Glomerular visceral epithelial cell (primary cell): ENCODE measurements around the gene ZNF256.

ENCODE experiments used
- DNase-seq: peaks from one replicate; pipeline ENCODE4 v3.0.0-alpha.2; 2016; ENCODE audit errors: extremely low spot score

ZNF256 gene

DNA sequence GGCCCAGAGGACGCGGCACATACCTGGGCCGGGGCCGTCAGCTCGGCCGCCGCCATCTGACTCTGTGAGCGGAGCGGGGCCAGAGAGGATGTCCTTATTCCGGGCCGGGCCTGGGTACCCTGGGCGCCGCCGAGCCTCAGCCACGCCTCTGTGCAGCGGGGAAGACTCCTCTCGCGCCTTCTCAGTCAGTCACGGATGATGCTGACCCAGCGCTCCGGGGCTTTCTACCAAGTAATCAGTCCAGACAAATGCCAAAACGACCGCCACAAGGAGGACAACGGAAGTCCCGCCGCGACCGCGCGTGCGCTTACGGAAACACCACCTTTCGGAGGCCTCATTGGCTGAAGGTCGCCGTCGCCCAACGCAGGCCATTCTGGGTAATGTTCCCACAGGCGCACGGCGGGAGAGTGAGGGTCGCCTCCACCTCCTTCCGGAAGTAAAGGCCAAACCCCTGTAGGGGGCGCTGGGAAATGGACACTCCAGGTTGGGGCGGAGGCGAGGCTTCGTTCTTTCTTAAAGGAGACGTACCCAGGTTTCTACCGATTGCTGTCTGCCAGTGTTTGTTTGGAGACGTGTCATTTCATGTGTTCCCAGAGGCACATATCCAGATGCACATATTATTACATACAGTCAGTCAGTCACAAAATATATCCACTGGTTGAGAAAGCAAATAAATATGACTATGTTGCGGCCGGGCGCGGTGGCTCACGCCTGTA is at the start of gene ZNF256:
Gene ZNF256 (minus strand): TSS at position 288 of the 716 bp plus-strand sequence. CDS start 232 bp downstream, at position 56.
- DNase-seq = peak; percentile 91

DNA sequence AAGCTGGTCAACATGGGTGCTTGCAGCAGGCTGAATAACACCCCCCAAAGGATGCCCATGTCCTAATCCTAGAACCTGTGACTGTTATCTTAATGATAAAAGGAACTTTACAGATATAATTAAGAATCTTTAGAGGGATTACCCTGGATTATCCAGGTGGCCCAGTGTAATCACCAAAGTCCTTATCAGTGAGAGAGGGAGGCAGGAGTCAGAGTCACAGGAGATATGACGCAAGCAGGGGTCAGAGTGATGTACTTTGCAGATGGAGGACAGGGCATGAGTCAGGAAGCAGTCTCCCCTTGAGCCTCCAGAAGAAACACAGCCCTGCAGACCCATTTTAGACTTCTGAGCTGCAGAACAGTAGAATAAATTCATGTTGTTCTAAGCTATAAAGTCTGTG is 45.3 kb upstream of the ZNF256 start:
- DNase-seq = no peak

DNA sequence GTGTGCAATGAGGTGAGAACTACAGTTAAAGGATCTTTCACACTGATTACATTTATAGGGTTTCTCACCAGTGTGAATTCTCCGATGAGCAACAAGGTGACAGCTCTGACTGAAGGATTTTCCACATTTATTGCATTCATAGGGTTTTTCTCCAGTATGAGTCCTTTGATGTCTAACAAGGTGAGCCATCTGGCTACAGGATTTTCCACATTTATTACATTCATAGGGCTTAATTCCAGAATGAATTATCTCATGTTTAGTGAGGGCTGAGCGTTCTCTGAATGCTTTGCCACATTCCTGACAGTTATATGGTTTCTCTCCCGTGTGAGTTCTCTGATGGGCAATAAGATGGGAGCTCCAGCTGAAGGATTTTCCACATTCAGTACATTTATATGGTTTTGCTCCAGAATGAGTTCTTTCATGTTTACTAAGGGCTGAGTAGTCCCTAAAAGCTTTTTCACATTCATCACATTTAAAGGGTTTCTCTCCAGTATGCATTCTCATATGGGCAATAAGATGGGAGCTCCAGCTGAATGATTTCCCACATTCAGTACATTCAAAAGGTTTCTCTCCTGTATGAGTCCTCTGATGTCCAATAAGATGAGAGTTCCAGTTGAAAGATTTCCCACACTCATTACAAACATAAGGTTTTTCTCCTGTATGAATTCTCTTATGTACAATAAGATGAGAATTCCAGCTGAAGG is 31.2 kb upstream of the ZNF256 start:
- no peak for DNase-seq

DNA sequence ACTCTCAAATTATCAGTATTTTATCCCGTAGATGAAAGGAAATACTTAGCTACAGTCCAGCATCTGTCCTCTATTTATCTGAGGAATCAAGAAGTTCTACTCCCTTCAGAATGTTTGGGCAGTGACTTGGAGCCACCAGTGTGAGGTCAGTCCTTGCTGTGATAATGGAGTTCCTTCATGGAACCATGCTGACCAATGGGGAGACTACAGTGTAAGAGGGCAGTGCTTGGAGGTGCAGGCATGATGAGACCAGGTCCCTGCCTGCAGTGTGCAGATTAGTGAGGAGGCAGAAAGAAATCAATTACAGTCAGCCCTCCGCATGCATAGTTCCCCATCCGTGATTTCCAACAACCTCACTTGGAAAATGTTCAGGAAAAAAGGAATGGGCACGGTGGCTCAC is 26.9 kb upstream of the ZNF256 start, which contains the start of gene C19orf18:
Gene C19orf18 (minus strand): TSS at position 101 of the 400 bp plus-strand sequence. CDS start 102 bp downstream, outside the sequence.
- no peak for DNase-seq

DNA sequence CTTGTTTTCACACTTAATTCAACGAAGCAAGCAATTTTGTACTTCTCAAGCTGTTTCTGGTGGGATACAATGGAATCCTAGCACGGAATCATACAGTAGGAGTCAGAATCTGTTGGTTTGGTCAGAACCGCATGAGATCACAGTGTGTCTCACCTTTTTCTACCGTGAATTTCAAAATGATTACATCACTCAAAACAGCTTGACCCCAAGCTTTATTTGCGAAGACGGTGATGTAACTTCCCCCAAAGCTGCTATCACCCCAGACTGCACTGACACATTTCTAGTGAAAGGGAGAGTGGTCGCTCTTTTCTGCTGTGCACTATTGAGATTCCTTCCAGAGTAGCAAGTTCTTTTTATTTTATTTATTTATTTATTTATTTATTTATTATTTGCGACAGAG is 17.3 kb upstream of the ZNF256 start:
- no peak for DNase-seq

DNA sequence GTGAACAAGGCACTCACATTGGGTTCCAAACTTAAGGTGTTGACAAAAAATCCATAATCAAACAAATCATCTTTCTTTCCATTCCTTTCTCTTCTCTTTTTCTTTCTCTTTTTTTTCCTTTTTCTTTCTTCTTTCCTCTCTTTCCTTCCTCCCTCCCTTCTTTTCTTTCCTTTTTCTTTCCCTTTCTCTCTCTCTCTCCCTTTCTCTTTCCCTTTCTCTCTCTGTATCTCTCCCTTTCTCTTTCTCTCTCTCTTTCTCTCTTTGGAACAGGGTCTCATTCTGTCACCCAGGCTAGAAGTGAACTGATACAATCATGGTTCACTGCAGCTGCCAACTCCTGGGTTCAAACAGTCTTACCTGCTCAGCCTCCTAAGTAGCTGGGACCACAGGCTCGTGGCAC is 14.3 kb upstream of the ZNF256 start:
- DNase-seq = no peak

DNA sequence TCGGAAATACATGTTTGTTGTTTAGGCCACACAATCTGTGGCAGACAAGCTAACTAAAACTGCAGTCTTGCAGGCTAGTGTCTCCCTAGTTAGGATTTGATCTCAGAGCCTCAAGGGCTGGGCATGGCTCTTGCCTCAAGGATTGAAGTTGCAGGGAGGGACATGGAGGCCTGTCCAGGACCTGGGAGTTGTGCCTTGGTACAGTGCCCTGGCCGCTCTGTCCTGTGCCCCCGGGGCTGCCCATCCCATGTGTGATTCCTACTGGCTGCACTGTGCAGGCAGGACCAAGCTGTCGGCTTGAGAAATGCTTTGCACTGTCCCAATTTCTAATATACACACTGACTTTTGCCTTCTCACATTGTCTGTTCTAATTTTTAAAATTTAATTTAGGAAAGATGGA is 7.5 kb upstream of the ZNF256 start:
- no peak for DNase-seq

DNA sequence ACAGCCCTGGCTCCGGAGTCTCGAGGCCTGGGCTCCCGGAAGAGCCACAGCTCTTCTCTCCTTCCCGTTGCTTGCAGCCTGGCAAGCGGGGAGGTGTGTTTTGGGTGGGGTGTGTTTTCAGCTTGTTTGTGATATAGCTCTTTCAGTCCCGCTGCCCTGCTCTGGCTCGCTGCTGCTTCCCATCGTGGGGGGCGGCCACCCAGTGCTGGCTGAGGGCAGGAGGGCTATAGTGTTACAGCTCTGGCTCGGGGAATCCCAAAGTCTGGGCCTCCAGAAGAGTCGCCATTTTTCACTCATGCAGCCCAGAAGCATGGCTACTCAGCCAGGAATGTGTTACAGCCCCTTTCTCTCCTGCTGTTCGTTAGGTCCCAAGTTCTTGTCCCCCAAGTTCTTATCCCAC is 2.2 kb upstream of the ZNF256 start:
- no peak for DNase-seq

DNA sequence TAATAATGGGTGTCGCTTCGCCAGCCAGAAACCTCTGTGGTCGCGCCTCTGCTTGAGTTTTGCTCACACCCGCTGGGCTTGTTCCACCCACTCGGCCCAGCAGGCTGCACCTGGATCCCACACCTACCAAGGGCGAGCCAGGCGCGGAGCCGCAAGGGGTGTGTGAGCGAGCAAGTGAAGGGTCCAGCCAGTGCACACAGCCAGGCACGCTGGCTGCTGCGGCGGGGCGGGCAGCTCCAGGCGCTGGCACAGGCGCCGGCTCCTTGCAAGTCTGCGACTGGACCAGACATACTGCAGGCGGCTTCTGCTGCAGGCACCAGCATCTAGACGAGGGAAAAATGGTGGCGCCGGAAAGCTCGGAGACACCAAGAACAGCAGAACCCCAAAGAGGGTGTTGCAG is 1.8 kb upstream of the ZNF256 start:
- DNase-seq = no peak

DNA sequence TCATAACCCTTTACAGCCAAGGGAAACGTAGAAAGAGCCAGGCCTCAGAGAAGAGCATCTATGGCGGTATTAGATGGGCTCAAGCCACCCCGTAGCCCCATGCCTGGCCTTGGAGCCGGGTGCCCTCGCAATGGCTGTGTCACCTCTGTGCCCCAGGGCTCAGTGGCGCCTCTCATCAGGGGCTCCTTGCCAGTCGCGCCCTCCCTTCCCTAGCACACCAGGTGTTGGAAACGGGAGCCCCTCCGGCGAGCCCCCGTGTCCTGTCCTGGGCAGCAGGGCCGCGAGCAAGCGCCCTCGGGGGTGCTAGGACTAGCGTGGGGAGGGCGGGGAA is 453 bp downstream of the ZNF256 start:
- no peak for DNase-seq

DNA sequence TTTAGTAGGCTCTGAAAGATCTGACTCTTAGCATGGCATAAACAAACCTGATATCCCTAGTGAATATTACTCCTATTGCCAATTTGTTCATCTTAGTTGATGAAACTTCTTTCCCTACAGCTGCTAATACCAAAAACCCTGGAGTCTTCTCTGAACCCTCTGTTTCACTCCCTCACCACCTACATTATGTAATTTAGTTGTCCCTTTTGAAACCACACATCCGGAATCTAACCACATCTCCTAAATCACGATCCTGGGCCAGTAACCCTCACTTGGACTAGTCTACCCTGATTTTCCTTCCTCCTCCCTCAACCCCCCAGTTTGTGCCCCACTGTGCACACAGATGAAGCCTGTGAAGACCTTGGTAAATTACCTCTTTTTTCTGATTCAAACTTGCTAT is 1.2 kb downstream of the ZNF256 start:
- no peak for DNase-seq

DNA sequence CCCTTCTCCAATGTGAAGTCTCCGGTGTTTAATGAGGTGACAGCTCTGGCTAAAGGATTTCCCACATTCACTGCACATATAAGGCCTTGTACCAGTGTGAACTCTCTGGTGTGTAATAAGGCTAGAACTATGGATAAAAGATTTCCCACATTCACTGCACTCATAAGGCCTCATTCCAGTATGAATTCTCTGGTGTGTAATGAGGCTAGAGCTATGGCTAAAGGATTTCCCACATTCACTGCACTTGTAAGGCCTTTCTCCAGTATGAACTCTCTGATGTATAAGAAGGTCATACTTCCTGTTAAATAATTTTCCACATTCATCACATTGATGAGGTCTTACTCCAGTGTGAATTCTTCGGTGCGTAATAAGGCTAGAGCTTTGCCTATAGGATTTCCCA is 5.9 kb downstream of the ZNF256 start:
- no peak for DNase-seq

DNA sequence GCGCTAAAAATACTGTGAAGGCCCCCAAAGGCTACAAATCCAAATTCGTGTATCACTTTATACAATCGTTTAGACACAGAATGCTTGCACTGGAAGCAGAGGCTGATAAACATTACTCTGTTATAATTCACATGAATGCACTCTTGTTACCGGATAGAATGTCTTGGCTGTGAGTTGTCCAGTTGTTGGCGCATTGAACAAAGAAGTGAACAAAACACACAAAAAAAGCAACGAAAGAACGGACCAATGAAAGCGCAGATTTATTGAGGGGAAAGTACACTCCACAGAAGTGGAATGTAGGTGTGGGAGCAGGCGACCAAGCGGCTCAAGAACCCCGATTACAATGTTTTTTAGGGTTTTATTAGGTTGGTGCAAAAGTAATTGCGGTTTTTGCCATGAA is 11.8 kb downstream of the ZNF256 start:
- no peak for DNase-seq

DNA sequence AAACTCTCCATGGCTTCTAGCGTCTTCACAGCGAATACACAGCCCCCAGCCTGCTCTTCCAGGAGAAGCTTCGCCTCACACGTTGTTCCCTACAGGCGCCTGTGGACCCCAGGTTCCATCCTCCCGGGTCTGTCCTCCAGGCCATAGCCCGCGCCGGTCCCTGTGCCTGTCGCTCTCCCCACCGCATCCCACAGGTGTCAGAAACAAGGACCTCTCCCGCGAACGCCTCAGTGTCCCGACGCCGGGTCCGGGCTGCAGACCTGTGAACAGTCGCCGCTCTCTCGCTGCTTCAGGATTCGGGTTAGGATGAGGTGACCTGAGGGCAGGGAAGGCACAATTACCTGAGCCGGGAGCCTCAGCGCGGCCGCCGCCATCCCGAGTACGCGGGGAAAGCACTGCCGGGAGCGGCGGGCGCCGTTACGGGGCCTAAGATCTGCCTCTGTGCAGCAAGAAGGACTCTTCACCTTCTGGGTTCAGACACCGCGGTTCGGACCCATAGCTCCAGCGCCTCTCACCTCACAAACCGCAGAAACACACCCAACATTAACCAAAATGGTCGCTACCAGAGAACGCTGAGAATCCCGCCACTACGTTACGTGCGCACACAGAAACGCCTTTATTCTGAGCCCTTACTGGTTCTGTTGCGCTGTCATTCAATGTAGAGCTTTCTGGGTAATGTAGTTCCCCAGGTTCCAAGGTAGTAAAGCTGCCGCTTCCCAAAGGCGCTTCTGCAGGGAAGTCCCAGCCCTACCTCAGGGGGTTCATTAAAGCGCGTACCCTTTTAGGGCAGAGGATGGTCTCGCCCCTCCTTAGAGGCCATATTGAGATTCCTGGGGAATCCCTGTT is 12.5 kb downstream of the ZNF256 start, which contains the start of gene ZNF418:
Gene ZNF418 (minus strand): TSS at position 583 of the 846 bp plus-strand sequence. CDS start 1,580 bp downstream, outside the sequence.
- DNase-seq = peak; percentile 52

DNA sequence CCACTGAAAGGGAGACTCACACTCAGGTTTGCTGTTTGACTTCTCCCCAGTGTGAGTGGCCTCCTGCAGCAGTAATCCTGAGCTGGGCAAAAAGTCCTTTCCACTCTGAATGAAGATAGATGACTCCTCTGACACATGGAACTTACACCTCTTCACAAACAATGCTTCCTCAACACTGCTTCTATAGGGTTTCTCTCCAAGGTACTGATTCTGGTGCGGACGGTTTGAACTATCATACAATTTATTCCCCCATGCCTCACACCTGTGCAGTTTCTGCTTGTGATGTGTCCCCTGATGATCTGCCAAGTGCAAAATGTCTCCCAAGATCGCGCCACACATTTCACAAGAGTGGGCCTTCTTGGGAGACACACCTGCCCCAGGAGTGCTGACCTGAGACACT is 19.9 kb downstream of the ZNF256 start:
- no peak for DNase-seq

DNA sequence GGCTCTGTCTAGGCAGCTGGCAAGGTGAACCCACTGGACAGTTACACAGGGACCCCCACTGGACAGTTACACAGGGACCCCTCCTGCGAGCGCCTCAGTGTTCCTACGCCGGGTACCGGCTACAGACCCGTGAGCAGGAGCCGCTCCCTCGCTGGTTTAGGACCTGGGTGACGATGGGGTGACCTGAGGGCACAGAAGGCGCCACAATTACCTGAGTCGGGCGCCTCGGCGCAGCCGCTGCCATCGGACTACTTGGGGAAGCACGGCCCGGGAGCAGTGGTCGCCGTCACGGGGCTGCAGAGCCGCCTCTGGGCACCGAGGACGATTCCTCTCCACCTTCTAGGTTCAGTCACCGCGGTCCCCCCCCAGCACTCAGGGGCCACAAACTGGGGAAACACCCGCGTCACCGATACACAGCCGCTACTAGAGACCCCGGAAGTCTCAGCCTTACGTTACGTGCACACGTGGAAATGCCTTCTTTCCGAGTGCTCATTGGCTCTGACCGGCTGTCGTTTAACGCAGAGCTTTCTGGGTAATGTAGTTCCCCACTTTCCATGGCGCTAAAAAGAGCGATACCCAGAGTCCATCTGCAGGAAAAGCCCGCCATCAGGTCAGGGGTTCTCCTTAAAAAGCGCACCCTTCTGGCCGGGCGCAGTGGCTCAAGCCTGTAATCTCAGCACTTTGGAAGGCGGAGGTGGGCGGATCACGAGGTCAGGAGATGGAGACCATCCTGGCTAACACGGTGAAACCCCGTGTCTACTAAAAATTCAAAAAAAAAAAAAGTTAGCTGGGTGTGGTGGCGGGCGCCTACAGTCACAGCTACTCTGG is 31.1 kb downstream of the ZNF256 start, which contains the start of gene ZNF417:
Gene ZNF417 (minus strand): TSS at position 425 of the 828 bp plus-strand sequence. CDS start 181 bp downstream, at position 244.
- DNase-seq = peak; percentile 92

DNA sequence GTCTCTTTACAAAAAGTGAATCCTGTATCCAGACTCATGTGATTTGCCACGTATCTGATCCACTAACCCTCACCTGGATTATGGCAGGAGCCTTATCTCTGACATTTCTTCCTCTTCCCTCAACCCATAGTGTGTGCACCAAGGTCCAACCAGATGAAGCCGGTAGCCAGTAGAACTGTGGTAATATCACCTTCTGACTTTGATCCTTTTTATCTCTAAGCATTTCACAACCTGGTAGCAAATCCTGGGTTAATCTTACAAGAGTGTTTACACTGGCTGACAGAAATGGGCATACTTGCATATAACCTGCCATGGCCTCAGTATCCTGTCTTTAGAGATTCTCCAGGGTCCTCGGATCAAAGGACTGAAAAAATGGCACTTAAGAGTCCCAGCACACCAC is 33.0 kb downstream of the ZNF256 start:
- DNase-seq = no peak

DNA sequence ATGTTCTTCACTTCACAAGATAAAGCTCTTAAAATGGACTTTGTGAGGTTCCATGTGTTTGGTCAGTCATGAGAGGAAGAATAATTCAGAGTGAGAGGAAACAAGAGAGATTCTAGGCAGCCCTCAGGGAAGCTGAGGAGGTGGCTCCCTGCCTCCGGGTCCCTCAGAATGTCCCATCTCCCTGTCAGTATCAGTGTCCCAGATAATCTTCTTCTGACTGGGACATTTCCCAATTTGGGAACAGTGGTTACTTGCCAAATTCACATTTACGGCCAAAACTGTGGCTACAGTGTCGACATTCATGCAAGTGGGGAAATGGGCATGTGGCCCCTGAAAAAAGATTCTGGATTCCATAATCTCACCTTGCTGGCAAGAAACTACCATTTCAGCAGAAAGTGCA is 40.1 kb downstream of the ZNF256 start:
- DNase-seq = no peak

DNA sequence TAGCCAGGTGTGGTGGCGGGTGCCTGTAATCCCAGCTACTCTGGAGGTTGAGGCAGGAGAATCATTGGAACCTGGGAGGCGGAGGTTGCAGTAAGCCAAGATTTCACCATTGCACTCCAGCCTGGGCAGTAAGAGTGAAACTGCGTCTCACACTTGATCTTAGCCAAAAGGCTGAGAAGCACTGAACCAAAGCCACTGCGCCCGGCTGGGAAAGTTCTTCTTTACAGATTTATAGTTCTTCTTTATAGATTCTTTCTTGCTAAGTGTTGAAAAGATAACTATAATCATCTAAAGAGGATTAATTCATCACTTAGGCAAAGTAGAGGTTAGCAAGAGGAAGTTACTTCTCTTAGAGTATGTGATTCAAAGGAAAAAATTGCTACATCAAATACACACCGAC is 42.2 kb downstream of the ZNF256 start:
- no peak for DNase-seq

DNA sequence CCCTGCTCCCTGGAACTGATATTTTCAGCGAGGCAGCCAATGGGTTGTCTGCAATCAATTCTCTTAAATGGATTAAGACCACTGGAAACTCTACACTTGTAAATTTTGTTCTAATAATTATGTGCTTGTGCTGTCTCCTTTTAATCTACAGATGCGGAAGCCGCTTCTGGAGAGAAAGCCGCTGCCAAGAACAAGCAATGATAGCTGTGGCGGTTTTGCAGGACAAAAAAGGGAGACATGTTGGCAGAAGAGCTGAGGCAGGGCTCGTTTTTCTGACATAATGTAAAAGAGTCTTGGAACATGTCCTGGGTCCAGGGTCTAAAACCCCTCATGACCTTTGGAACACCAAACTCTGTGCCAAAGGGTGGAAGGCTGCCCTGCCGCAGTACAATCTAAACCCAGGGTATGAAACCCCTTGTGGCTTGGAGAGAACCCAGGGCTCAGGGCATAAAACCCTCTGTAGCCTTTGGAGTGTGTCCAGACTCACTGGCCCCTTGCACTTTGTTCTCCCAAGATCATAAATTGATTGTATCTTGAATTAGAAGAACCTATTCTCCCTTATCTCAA is 43.8 kb downstream of the ZNF256 start:
- DNase-seq = no peak

DNA sequence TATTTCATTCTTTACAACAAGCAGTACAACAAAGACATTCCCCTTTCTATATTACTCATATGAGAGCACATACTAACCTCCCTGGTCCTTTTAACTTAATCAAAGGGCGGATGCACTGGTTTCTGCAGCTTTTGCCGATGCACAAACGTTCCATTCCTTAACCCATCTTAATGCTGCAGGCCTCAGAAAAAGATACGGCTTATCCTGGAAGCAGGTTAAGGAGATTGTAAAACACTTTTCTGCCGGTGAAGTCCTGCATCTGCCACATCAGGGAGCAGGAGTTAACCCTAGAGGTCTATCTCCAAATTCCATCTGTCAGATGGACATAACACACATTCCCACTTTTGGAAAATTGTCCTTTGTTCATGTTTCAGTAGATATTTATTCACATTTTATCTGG is 47.2 kb downstream of the ZNF256 start:
- DNase-seq = no peak
